ENCODE results near the gene ZC3H7A. TPM values are rescaled to one million over a fixed set of nuclear protein-coding genes. Genes with fewer than 3 reads are reported as not detected.

ZC3H7A gene
- total RNA-seq, 1 donor from 2014 or later, result 53.2 TPM

DNA sequence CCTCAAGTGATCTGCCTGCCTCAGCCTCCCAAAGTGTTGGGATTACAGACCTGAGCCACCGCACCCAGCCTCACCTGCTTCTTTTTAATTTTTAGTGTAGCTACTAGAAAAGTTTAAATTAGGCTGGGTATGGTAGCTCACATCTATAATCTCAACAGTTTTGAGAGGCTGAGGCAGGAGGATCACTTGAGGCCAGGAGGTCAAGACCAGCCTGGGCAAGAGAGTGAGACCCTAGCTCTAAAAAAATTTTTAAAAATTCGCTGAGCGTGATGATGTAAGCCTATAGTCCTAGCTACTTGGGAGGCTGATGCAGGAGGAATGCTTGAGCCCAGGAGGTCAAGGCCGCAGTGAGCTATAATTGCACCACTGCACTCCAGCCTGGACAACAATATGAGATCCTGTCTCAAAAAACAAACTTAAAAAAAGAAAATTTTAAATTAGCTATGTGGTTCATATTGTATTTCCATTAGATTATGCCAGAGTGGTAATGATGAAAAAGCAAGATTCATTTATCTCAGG lies 89.3 kb downstream of the ZC3H7A start:
- DNase-seq (ENCODE audit: low read depth in 2 of 2), result no peak

- DNase-seq (ENCODE audit: low read depth in 2 of 2), result no peak
Measured at GRCh38 chr16:11706180-11706742, 90.8 kb downstream of the ZC3H7A start.

DNA sequence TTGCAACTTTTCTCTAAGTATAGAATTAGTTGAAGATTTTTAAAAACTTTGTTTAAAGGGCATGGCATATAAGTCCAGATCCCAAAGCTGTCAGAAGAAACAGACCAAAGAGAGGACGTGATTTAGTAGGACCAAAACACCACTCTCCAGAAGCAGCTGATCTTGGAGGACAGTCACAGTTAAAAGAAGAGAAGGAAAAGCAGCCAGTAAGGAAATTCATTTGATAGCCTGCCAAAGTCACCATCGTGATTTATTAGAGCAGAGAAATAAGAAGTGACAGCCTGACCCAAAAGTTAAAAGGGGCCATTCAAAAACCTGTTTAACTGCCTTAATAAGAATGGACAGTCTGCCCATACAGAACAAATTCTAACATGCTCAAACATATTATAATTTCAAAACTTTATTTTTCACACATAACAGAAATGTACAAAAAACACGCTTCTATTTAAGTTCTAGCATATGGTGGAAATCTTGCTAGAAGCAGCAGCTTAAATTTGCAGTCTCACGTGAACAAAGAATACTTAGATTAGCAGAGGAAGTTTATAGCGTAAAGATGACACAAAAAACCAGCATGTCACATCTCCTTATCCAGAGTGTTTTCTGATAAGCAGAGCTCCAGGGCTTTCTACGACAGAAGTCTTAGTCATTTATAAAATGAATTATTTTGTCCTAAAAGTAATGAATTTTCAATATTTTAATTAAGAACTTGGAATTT lies 91.6 kb downstream of the ZC3H7A start:
- no peak for DNase-seq (ENCODE audit: low read depth in 2 of 2)

Other genes with a start within 250 kb of the ZC3H7A start
- 0.87 and 1.8 TPM in 2 replicates for gene LITAF, start 210.3 kb downstream of the ZC3H7A start, total RNA-seq
- 23.2 and 24.4 TPM in 2 replicates for gene SNN, start 128.8 kb downstream of the ZC3H7A start, total RNA-seq
- 23.8 and 32.7 TPM in 2 replicates for gene TXNDC11, start 54.4 kb downstream of the ZC3H7A start, total RNA-seq
- 23.4 and 29.2 TPM in 2 replicates for gene RSL1D1, start 54.3 kb upstream of the ZC3H7A start, total RNA-seq
- 32.1 and 34.0 TPM in 2 replicates for gene GSPT1, start 118.7 kb upstream of the ZC3H7A start, total RNA-seq
- gene NPIPB2, start 144.8 kb upstream of the ZC3H7A start, total RNA-seq, result 0.44 and 1.8 TPM in 2 replicates
- not detected in 2 replicates for gene TNFRSF17, start 168.0 kb upstream of the ZC3H7A start, total RNA-seq
- 6.8 and 7.5 TPM in 2 replicates for gene SNX29, start 179.5 kb upstream of the ZC3H7A start, total RNA-seq